Vein endothelial cell (primary cell): ENCODE results near the gene HCCS. TPM values are rescaled to one million over a fixed set of nuclear protein-coding genes. Genes with fewer than 3 reads are reported as not detected.

Experiments used
- small RNA-seq: library from RNA; depleted of rRNA; stranded (forward); fragments of <200 nt; gene quantifications from one replicate; pipeline ENCODE3, GENCODE V24; 2012
- total RNA-seq: library from RNA; depleted of rRNA; stranded (reverse); fragments of >200 nt; gene quantifications from 2 replicates; pipeline ENCODE4 v1.2.3, GENCODE V29; 2012

HCCS gene
- 22.9 and 26.2 TPM in 2 replicates for total RNA-seq

GRCh38 chrX:11111037-11111851, at the start of gene HCCS:
TSS of gene HCCS (plus strand) at chrX:11111332. CDS start at chrX:11112061, 729 bp downstream.

Small RNA genes lying within 50 kb of the gene (small RNA-seq; reads per million reads assigned to genes)
- gene RF00019 (not detected), gene RF02271 (not detected)

Other genes starting within 250 kb of the HCCS start
- gene AMELX, start 182.1 kb downstream of the HCCS start, total RNA-seq: not detected in 2 replicates